Right kidney (tissue), 1 donor: Measurements from ENCODE around the gene ATP13A4.

Source experiments
- DNase-seq: peaks from one replicate; pipeline ENCODE4 v3.0.0-alpha.2; 2016

The ATP13A4 gene

GRCh38 chr3:193499136-193499770 is 55.4 kb downstream of the ATP13A4 start:
- DNase-seq = no peak

GRCh38 chr3:193498215-193498614 is 56.5 kb downstream of the ATP13A4 start:
- no peak for DNase-seq

- DNase-seq = no peak
Measured at GRCh38 chr3:193496658-193497057, 58.0 kb downstream of the ATP13A4 start.

GRCh38 chr3:193491026-193491425 is 63.7 kb downstream of the ATP13A4 start:
- no peak for DNase-seq

- DNase-seq = no peak
Measured at GRCh38 chr3:193490580-193490979, 64.1 kb downstream of the ATP13A4 start.

GRCh38 chr3:193489949-193490348 is 64.7 kb downstream of the ATP13A4 start:
- DNase-seq = no peak

GRCh38 chr3:193488741-193489140 is 66.0 kb downstream of the ATP13A4 start:
- DNase-seq = no peak

GRCh38 chr3:193483988-193484539 is 70.6 kb downstream of the ATP13A4 start:
- no peak for DNase-seq

GRCh38 chr3:193481436-193481835 is 73.3 kb downstream of the ATP13A4 start:
- DNase-seq = no peak

- DNase-seq = no peak
Measured at GRCh38 chr3:193474446-193474845, 80.2 kb downstream of the ATP13A4 start.

- no peak for DNase-seq
Measured at GRCh38 chr3:193470710-193471109, 84.0 kb downstream of the ATP13A4 start.

- no peak for DNase-seq
Measured at GRCh38 chr3:193465992-193466608, 88.6 kb downstream of the ATP13A4 start.

- no peak for DNase-seq
Measured at GRCh38 chr3:193464889-193465288, 89.8 kb downstream of the ATP13A4 start.

- DNase-seq = no peak
Measured at GRCh38 chr3:193457526-193457925, 97.2 kb downstream of the ATP13A4 start.

GRCh38 chr3:193452338-193452737 is 102.4 kb downstream of the ATP13A4 start:
- DNase-seq = no peak

- DNase-seq = no peak
Measured at GRCh38 chr3:193451902-193452301, 102.8 kb downstream of the ATP13A4 start.

GRCh38 chr3:193446965-193447602 is 107.6 kb downstream of the ATP13A4 start:
- no peak for DNase-seq

GRCh38 chr3:193439423-193439822 is 115.3 kb downstream of the ATP13A4 start:
- no peak for DNase-seq

GRCh38 chr3:193418576-193419373 is 135.9 kb downstream of the ATP13A4 start:
- DNase-seq = no peak

GRCh38 chr3:193416629-193417028 is 138.1 kb downstream of the ATP13A4 start:
- DNase-seq = no peak

GRCh38 chr3:193407688-193408087 is 147.0 kb downstream of the ATP13A4 start:
- no peak for DNase-seq

- no peak for DNase-seq
Measured at GRCh38 chr3:193407112-193407511, 147.6 kb downstream of the ATP13A4 start.

GRCh38 chr3:193403307-193403706 is 151.4 kb downstream of the ATP13A4 start:
- no peak for DNase-seq
